ENCODE results near the gene C2CD2.

C2CD2 gene

DNA sequence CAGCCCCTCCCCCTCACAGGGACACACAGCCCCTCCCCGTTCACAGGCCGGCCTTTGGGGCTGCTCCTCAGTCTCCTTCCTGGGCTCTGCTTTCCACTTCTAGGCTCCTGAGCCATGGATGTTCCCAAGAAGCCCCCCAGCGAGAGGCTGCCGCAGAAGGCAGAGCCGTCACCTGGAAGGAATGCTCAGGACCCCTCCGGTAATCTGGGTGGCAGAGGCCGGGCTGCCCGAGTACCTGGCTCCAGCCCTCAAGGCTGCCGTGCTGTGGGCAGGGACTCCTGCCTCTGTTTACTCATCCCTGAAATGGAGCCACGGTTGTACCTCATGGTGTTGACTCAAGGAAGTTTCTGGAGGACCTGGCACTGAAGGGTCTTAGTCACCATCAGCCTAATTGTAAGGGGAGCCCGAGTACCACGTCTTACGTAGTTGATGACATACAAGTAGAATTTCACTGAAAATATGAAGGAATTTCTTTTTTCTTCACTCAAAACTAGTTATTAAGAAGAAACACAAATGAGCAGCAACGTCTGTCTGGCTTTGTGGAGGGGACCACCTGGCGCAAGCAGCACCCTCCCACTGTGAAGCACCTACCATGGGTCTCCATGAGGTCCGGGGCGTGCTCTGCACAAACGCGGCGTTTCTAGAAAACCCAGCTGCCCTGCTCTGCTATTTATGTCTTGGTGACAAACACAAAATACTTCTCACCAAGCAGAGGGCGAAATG, 108.3 kb downstream of the C2CD2 start:
- H3K27me3 ChIP-seq (ENCODE audit: insufficient read depth, poor library complexity, severe bottlenecking), result no peaks in the 10 kb centered on the region
- H3K27ac ChIP-seq (replicated peaks), result no peak overlapping the region
- TF ChIP-seq SPI1 (IDR thresholded peaks at IDR 0.05; ENCODE audit: borderline replicate concordance, low read depth) (no peak), GABPA (IDR thresholded peaks at IDR 0.05; ENCODE audit: low read depth) (no peak), POLR2AphosphoS5 (IDR thresholded peaks at IDR 0.05; ENCODE audit: low read depth) (no peak)
- TF ChIP-seq, protein P1, sequence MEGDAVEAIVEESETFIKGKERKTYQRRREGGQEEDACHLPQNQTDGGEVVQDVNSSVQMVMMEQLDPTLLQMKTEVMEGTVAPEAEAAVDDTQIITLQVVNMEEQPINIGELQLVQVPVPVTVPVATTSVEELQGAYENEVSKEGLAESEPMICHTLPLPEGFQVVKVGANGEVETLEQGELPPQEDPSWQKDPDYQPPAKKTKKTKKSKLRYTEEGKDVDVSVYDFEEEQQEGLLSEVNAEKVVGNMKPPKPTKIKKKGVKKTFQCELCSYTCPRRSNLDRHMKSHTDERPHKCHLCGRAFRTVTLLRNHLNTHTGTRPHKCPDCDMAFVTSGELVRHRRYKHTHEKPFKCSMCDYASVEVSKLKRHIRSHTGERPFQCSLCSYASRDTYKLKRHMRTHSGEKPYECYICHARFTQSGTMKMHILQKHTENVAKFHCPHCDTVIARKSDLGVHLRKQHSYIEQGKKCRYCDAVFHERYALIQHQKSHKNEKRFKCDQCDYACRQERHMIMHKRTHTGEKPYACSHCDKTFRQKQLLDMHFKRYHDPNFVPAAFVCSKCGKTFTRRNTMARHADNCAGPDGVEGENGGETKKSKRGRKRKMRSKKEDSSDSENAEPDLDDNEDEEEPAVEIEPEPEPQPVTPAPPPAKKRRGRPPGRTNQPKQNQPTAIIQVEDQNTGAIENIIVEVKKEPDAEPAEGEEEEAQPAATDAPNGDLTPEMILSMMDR (IDR thresholded peaks at IDR 0.05; ENCODE audit: insufficient read depth, low read length), result no peak
- TF ChIP-seq, protein P2, sequence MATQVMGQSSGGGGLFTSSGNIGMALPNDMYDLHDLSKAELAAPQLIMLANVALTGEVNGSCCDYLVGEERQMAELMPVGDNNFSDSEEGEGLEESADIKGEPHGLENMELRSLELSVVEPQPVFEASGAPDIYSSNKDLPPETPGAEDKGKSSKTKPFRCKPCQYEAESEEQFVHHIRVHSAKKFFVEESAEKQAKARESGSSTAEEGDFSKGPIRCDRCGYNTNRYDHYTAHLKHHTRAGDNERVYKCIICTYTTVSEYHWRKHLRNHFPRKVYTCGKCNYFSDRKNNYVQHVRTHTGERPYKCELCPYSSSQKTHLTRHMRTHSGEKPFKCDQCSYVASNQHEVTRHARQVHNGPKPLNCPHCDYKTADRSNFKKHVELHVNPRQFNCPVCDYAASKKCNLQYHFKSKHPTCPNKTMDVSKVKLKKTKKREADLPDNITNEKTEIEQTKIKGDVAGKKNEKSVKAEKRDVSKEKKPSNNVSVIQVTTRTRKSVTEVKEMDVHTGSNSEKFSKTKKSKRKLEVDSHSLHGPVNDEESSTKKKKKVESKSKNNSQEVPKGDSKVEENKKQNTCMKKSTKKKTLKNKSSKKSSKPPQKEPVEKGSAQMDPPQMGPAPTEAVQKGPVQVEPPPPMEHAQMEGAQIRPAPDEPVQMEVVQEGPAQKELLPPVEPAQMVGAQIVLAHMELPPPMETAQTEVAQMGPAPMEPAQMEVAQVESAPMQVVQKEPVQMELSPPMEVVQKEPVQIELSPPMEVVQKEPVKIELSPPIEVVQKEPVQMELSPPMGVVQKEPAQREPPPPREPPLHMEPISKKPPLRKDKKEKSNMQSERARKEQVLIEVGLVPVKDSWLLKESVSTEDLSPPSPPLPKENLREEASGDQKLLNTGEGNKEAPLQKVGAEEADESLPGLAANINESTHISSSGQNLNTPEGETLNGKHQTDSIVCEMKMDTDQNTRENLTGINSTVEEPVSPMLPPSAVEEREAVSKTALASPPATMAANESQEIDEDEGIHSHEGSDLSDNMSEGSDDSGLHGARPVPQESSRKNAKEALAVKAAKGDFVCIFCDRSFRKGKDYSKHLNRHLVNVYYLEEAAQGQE (IDR thresholded peaks at IDR 0.05; ENCODE audit: insufficient replicate concordance, low read depth), result no peak
- DNase-seq (ENCODE audit: low read depth in 1 of 2, low spot score in 1 of 2), result no peak
- no peak overlapping the region for H3K4me3 ChIP-seq (replicated peaks; ENCODE audit: insufficient read depth, low read length)

- Histone ChIP-seq H3K27ac (replicated peaks) (no peak overlapping the region), H3K4me3 (replicated peaks; ENCODE audit: insufficient read depth, low read length) (no peak overlapping the region), H3K27me3 (ENCODE audit: insufficient read depth, poor library complexity, severe bottlenecking) (no peaks in the 10 kb centered on the region)
- TF ChIP-seq GABPA (IDR thresholded peaks at IDR 0.05; ENCODE audit: low read depth), result no peak
- no peak for DNase-seq (ENCODE audit: low read depth in 1 of 2, low spot score in 1 of 2)
Observed at GRCh38 chr21:41843584-41843983, 110.2 kb downstream of the C2CD2 start.

GRCh38 chr21:41840880-41841279, 112.9 kb downstream of the C2CD2 start:
- DNase-seq (ENCODE audit: low read depth in 1 of 2, low spot score in 1 of 2), result no peak
- H3K4me3 ChIP-seq (replicated peaks; ENCODE audit: insufficient read depth, low read length), result no peak overlapping the region
- H3K27me3 ChIP-seq (ENCODE audit: insufficient read depth, poor library complexity, severe bottlenecking), result no peaks in the 10 kb centered on the region
- no peak overlapping the region for H3K27ac ChIP-seq (replicated peaks)
- TF ChIP-seq POLR2AphosphoS5 (IDR thresholded peaks at IDR 0.05; ENCODE audit: low read depth), result no peak
- TF ChIP-seq SPI1 (IDR thresholded peaks at IDR 0.05; ENCODE audit: borderline replicate concordance, low read depth), result no peak
- TF ChIP-seq, protein P1 (IDR thresholded peaks at IDR 0.05; ENCODE audit: insufficient read depth, low read length), result no peak
- TF ChIP-seq, protein P2 (IDR thresholded peaks at IDR 0.05; ENCODE audit: insufficient replicate concordance, low read depth), result no peak
- no peak for TF ChIP-seq GABPA (IDR thresholded peaks at IDR 0.05; ENCODE audit: low read depth)

DNA sequence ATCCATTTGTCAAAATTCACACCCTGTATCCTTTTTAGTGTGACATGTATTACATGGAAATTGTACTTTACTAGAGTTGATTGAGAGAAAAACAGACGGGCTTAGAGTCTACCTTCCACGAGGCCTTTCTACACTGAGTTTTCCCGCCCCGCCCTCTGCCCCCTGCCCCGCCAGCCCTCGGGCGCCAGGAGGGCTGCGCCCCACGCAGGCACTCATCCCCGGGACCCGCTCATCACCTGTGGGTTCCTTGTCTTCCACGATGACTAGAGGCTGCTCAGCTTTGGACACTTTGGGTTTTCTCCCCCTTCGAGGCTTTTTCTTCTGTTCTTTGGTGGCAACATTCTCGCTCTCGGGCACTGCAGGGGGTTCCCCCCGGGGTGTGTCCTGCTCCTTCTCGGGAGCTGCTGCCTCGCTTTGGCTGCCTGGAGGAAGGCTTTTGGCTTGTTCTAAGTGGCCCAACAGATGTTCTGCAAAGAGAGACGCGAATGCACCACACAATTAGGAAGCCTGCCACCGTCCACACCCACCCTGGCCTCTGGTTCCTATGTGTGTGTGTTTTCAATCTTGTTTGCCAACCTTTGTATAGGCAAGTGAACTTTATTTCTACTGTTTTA, 114.3 kb downstream of the C2CD2 start:
- DNase-seq (ENCODE audit: low read depth in 1 of 2, low spot score in 1 of 2), result no peak
- Histone ChIP-seq H3K27ac (replicated peaks) (no peak overlapping the region), H3K27me3 (ENCODE audit: insufficient read depth, poor library complexity, severe bottlenecking) (no peaks in the 10 kb centered on the region), H3K4me3 (replicated peaks; ENCODE audit: insufficient read depth, low read length) (no peak overlapping the region)
- TF ChIP-seq, protein P1 (IDR thresholded peaks at IDR 0.05; ENCODE audit: insufficient read depth, low read length), result no peak
- TF ChIP-seq GABPA (IDR thresholded peaks at IDR 0.05; ENCODE audit: low read depth), result no peak
- TF ChIP-seq POLR2AphosphoS5 (IDR thresholded peaks at IDR 0.05; ENCODE audit: low read depth), result no peak
- TF ChIP-seq, protein P2 (IDR thresholded peaks at IDR 0.05; ENCODE audit: insufficient replicate concordance, low read depth), result no peak
- no peak for TF ChIP-seq SPI1 (IDR thresholded peaks at IDR 0.05; ENCODE audit: borderline replicate concordance, low read depth)
